ENCODE results near the gene GALK2. TPM values are rescaled to one million over a fixed set of nuclear protein-coding genes. Genes with fewer than 3 reads are reported as not detected.

Gene GALK2
- total RNA-seq, 1 experiment from 2014 or later = 29.0 TPM

GRCh38 chr15:49309889-49310288 lies 139.8 kb downstream of the GALK2 start:
- Histone ChIP-seq H3K27ac (no peak overlapping the region), H3K79me2 (ENCODE audit: low read depth) (no peaks in the 10 kb centered on the region), H3K36me3 (ENCODE audit: low read depth) (no peaks in the 10 kb centered on the region), H3K27me3 (ENCODE audit: insufficient read depth, low read depth) (no peaks in the 10 kb centered on the region), H2AFZ (no peak overlapping the region), H3K4me3 (no peak overlapping the region), H3F3A (ENCODE audit: insufficient read depth, low read depth) (no peaks in the 10 kb centered on the region), H3K9me2 (ENCODE audit: insufficient read depth) (no peaks in the 10 kb centered on the region), H3K4me1 (replicated peaks; ENCODE audit: insufficient read depth) (no peaks in the 10 kb centered on the region), H3K9me3 (ENCODE audit: insufficient read depth, low read depth) (no peaks in the 10 kb centered on the region), H4K20me1 (ENCODE audit: insufficient read depth) (no peaks in the 10 kb centered on the region), H3K4me2 (no peak overlapping the region)
- ChIA-PET CTCF (no interaction called here), POLR2A (ENCODE audit: unreplicated experiment) (no interaction called here)
- intact Hi-C loops (cut with micrococcal nuclease; ENCODE audit: unreplicated experiment) = no loop called here
- no peak for DNase-seq
- no TSS peak for BruUV-seq (replicated peaks)
- no peak for TF ChIP-seq EZH2 (IDR thresholded peaks at IDR 0.05; ENCODE audit: low read depth)
- no peak for TF ChIP-seq CTCF (conservative IDR thresholded peaks at IDR 0.05)

GRCh38 chr15:49313650-49314049 lies 143.6 kb downstream of the GALK2 start:
- Histone ChIP-seq H3K9me3 (ENCODE audit: insufficient read depth, low read depth) (no peaks in the 10 kb centered on the region), H3K9me2 (ENCODE audit: insufficient read depth) (no peaks in the 10 kb centered on the region), H4K20me1 (ENCODE audit: insufficient read depth) (no peaks in the 10 kb centered on the region), H3K79me2 (ENCODE audit: low read depth) (no peaks in the 10 kb centered on the region), H3K4me3 (no peak overlapping the region), H3F3A (ENCODE audit: insufficient read depth, low read depth) (no peaks in the 10 kb centered on the region), H3K4me2 (no peak overlapping the region), H3K4me1 (replicated peaks; ENCODE audit: insufficient read depth) (no peaks in the 10 kb centered on the region), H3K27ac (no peak overlapping the region), H3K36me3 (ENCODE audit: low read depth) (no peaks in the 10 kb centered on the region), H3K27me3 (ENCODE audit: insufficient read depth, low read depth) (no peaks in the 10 kb centered on the region), H2AFZ (no peak overlapping the region)
- intact Hi-C loops (cut with micrococcal nuclease; ENCODE audit: unreplicated experiment) = no loop called here
- TF ChIP-seq CTCF (conservative IDR thresholded peaks at IDR 0.05) (no peak), EZH2 (IDR thresholded peaks at IDR 0.05; ENCODE audit: low read depth) (no peak)
- no peak for DNase-seq
- BruUV-seq (replicated peaks) = no TSS peak
- CTCF ChIA-PET = no interaction called here
- POLR2A ChIA-PET (ENCODE audit: unreplicated experiment) = no interaction called here

GRCh38 chr15:49314716-49315115 lies 144.7 kb downstream of the GALK2 start:
- H3K36me3 ChIP-seq (ENCODE audit: low read depth) = no peaks in the 10 kb centered on the region
- H3F3A ChIP-seq (ENCODE audit: insufficient read depth, low read depth) = no peaks in the 10 kb centered on the region
- H3K4me1 ChIP-seq (replicated peaks; ENCODE audit: insufficient read depth) = no peaks in the 10 kb centered on the region
- no peaks in the 10 kb centered on the region for H3K9me3 ChIP-seq (ENCODE audit: insufficient read depth, low read depth)
- intact Hi-C loops (cut with micrococcal nuclease; ENCODE audit: unreplicated experiment) = no loop called here
- H3K9me2 ChIP-seq (ENCODE audit: insufficient read depth) = no peaks in the 10 kb centered on the region
- no TSS peak for BruUV-seq (replicated peaks)
- no peaks in the 10 kb centered on the region for H3K27me3 ChIP-seq (ENCODE audit: insufficient read depth, low read depth)
- no peak overlapping the region for H2AFZ ChIP-seq
- H3K4me2 ChIP-seq = no peak overlapping the region
- no peaks in the 10 kb centered on the region for H4K20me1 ChIP-seq (ENCODE audit: insufficient read depth)
- H3K27ac ChIP-seq = no peak overlapping the region
- no peak for DNase-seq
- TF ChIP-seq EZH2 (IDR thresholded peaks at IDR 0.05; ENCODE audit: low read depth) = no peak
- no peak for TF ChIP-seq CTCF (conservative IDR thresholded peaks at IDR 0.05)
- no peaks in the 10 kb centered on the region for H3K79me2 ChIP-seq (ENCODE audit: low read depth)
- CTCF ChIA-PET = no interaction called here
- POLR2A ChIA-PET (ENCODE audit: unreplicated experiment) = no interaction called here
- H3K4me3 ChIP-seq = no peak overlapping the region
